Thoracic aorta (tissue), 2 donors: Measurements from ENCODE around the gene COL15A1. TPM values are rescaled to one million over a fixed set of nuclear protein-coding genes. Genes with fewer than 3 reads are reported as not detected.

Experiments
- ATAC-seq: fragments of 150-250 bp; one replicate; pipeline ENCODE4 v1.8.0; 2017; ENCODE audit warnings: low read depth; ENCODE audit not compliant: insufficient number of reproducible peaks, low FRiP score
- DNase-seq: peaks from one replicate; pipeline ENCODE4 v3.0.0-alpha.2; 2020; ENCODE audit warnings: low spot score
- H3K27ac ChIP-seq, 2 donors: fragments of 200-600 bp; sonication (generic); 1 replicate in 1 of 2; 2 replicates in 1 of 2; pipeline ENCODE4 v1.5.1; 2016; ENCODE audit warnings: mild to moderate bottlenecking in 2 of 2, moderate library complexity in 2 of 2
- H3K27me3 ChIP-seq: fragments of 200-600 bp; sonication (generic); replicated peaks from 2 replicates; pipeline ENCODE4 v1.6.0; 2016; ENCODE audit warnings: mild to moderate bottlenecking; ENCODE audit not compliant: insufficient read depth
- H3K36me3 ChIP-seq: fragments of 200-600 bp; sonication (generic); one replicate; pipeline ENCODE4 v1.5.1; 2016
- H3K4me1 ChIP-seq, 2 donors: fragments of 200-600 bp; sonication (generic); 1 replicate in 1 of 2; 2 replicates in 1 of 2; pipeline versions ENCODE4 v1.5.1 to v1.6.0; 2016; ENCODE audit warnings: low read depth in 2 of 2, mild to moderate bottlenecking in 1 of 2; ENCODE audit not compliant: control insufficient read depth in 1 of 2
- H3K4me3 ChIP-seq: fragments of 200-600 bp; sonication (generic); 2 replicates; pipeline ENCODE4 v1.5.1; 2016; ENCODE audit warnings: mild to moderate bottlenecking
- H3K9me3 ChIP-seq: fragments of 200-600 bp; sonication (generic); 2 replicates; pipeline ENCODE4 v1.5.1; 2016
- CTCF ChIP-seq: fragments of 200-600 bp; sonication (generic); IDR thresholded peaks from one replicate; pipeline ENCODE4 v1.5.1; 2019; ENCODE audit warnings: antibody characterized with exemption
- total RNA-seq, 2 donors: library from RNA; depleted of rRNA; stranded (reverse); fragments of >200 nt; gene quantifications; one replicate each; pipeline versions ENCODE4 v1.1.0 to v1.2.3, GENCODE V29; 2016

Gene COL15A1
- total RNA-seq, 2 donors from 2014 or later, result 23.3 to 70.4 TPM

- ATAC-seq, result no peak
- DNase-seq, result no peak
- H3K4me1 ChIP-seq, result peaks cover 16 to 48% of the 10 kb centered on the region in 2 donors
These were observed 53.9 kb downstream of the COL15A1 start for GRCh38 chr9:98997604-98998003.

DNA sequence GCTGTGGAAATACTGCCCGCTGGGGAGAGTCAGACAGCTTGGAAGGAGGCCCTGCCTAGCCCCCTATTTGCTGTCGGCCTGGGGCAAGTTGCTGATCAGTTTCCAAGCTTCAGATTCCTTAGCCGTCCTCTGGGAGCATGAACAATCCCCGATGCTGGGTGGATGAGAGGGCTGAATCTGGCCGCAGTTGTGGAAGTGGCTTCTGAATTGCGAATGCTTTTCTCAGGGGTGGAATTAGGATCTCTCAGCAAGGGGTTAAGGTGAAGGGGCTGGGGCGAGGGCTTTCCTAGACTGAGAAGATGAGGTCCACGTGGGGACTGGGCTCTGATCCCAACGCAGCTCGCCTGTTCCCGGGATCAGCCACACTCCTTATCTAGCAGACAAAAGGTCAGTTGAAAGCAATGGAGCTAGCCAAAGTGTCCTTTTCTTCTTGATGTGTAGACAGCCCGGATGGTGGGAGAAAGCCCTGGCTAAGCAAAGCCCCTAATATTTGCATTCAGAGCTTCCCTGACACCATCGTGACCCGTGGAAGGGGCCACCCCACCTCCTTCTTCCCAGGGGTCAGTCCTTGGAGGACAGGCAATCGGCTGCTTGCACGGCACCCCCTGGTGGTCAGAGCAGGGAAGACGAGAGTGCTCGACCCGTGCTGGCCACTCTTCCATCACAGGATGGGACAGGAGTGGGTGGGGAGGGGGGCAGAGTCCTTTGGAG, 54.9 kb downstream of the COL15A1 start:
- ATAC-seq, result peak; percentile 50
- peaks cover 13 to 48% of the 10 kb centered on the region in 2 donors for H3K4me1 ChIP-seq
- H3K4me3 ChIP-seq, result peak overlapping the region; percentile 53

More at GRCh38 chr9:98997604-98998003, 53.9 kb downstream of the COL15A1 start:
- Histone ChIP-seq H3K27me3 (no peaks in the 10 kb centered on the region), H3K36me3 (no peaks in the 10 kb centered on the region), H3K4me3 (no peak overlapping the region), H3K27ac (no peak overlapping the region), H3K9me3 (no peaks in the 10 kb centered on the region)
- no peak for TF ChIP-seq CTCF

GRCh38 chr9:98999152-98999525, 55.4 kb downstream of the COL15A1 start:
- Histone ChIP-seq H3K4me3 (peak overlapping the region; percentile 53), H3K27ac (no peak overlapping the region), H3K27me3 (no peaks in the 10 kb centered on the region), H3K4me1 (peaks cover 13 to 47% of the 10 kb centered on the region in 2 donors), H3K9me3 (no peaks in the 10 kb centered on the region), H3K36me3 (peaks cover under 1% of the 10 kb centered on the region)
- DNase-seq, result no peak
- ATAC-seq, result no peak
- TF ChIP-seq CTCF, result no peak

More for the DNA sequence above, 54.9 kb downstream of the COL15A1 start:
- H3K36me3 ChIP-seq, result no peaks in the 10 kb centered on the region
- DNase-seq, result no peak
- no peaks in the 10 kb centered on the region for H3K9me3 ChIP-seq
- H3K27me3 ChIP-seq, result no peaks in the 10 kb centered on the region
- peak; percentile 89 for TF ChIP-seq CTCF
- H3K27ac ChIP-seq, result peak overlapping the region; percentile 44 to 54

DNA sequence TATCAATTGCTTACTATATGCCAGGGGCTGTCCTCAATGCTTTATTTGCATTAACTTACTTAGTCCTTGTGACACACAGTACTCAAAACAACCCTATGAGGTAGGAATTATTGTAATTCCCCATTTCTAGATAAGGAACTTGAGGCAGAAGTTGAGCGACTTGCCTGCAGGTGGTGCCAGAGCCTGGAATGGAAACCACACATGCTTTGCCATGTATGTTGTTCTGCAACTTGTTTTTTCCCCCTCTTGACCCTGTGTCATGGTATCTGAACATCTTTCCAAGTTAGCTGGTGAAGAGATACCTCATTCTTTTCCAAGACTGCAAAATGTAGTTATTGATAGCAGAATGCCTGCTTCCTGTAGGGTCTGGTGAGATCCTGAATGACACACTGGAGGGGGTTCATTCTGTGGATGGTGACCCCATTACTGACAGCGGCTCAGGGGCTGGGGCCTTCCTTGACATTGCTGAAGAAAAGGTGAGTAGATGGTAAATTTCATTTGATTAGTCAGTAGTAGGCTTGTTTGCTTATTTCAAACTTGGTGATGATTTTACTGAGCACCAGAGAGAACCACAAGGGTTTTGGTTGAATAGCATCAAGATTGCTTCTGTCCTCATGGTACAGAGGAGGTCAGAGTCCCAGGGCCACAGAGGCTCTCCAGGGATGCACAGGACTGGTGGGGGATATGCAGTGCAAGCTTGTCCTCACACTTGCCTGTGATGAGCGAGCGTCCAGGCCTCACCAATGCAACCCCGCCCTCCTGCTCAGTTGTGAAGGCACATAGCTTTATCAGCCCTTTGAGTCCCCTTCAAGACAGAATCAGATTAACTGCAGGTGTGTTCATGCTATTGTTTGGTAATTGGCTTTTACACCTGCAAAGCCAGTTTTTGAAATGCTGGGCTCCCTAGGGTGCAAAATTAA, 57.0 kb downstream of the COL15A1 start:
- Histone ChIP-seq H3K9me3 (no peaks in the 10 kb centered on the region), H3K27ac (no peak overlapping the region), H3K36me3 (peaks cover 10% of the 10 kb centered on the region), H3K4me3 (no peak overlapping the region), H3K4me1 (peaks cover 13 to 31% of the 10 kb centered on the region in 2 donors), H3K27me3 (no peaks in the 10 kb centered on the region)
- ATAC-seq (no peak), DNase-seq (no peak)
- peak; percentile 57 for TF ChIP-seq CTCF

GRCh38 chr9:99001892-99002291, 58.2 kb downstream of the COL15A1 start:
- no peak for ATAC-seq

More at GRCh38 chr9:99001892-99002291, 58.2 kb downstream of the COL15A1 start:
- Histone ChIP-seq H3K4me1 (peaks cover 13 to 24% of the 10 kb centered on the region in 2 donors), H3K4me3 (no peak overlapping the region), H3K36me3 (peaks cover 10% of the 10 kb centered on the region), H3K27ac (no peak overlapping the region), H3K27me3 (no peaks in the 10 kb centered on the region), H3K9me3 (no peaks in the 10 kb centered on the region)
- DNase-seq, result no peak
- TF ChIP-seq CTCF, result no peak
